RWPE1 (cell line): ENCODE results near the gene SFMBT2.

Source experiments
- CTCF ChIA-PET: fragments of 350-600 bp; sonication (Branson Sonifier 250); formaldehyde crosslinking; extraction: SDS; loops from one replicate; lab custom pipeline; 2021; lab: Yijun Ruan, JAX
- POLR2A ChIA-PET: fragments of 400-600 bp; formaldehyde crosslinking; extraction: SDS; loops from one replicate; lab custom pipeline; 2020; ENCODE audit warnings: antibody characterized with exemption; ENCODE audit not compliant: low non-redundant PET; lab: Yijun Ruan, JAX
- DNase-seq: peaks from one replicate; pipeline ENCODE4 v3.0.0; 2012; ENCODE audit warnings: low spot score
- H3K27ac ChIP-seq: fragments of 450-650 bp; 2 replicates; pipeline ENCODE4 v1.5.1; 2017
- CTCF ChIP-seq: fragments of 450-650 bp; conservative IDR thresholded peaks from 2 replicates; pipeline ENCODE4 v1.5.1; 2017; ENCODE audit warnings: low read depth, mild to moderate bottlenecking

The SFMBT2 gene

DNA sequence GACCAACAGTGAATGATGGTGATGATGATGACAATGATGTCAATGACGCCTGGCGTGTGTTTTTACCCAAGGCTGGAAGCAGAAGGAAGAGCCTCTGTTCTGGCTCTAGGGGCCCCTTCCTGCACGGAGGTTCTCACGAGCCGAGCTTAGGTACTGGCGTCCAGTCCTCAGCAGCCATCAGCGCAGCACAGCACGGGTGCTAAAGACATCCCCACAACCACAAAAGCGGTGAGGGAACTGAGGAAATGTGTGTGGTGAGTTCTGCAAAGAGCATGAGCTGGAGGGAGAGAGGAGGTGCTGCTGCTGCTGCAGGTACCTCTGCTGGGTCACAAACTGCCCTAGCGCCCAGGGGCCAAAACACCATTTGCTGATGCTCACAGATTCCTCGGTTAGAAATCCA is 81.6 kb downstream of the SFMBT2 start:
- ChIA-PET POLR2A (no interaction called here), CTCF (interaction anchor here (0.8 kb wide), 1 partner anchor 684 kb away, joined by 3 read pairs; no protein-coding TSS in a partner anchor)
- DNase-seq, result no peak
- H3K27ac ChIP-seq, result no peak overlapping the region
- TF ChIP-seq CTCF, result no peak

DNA sequence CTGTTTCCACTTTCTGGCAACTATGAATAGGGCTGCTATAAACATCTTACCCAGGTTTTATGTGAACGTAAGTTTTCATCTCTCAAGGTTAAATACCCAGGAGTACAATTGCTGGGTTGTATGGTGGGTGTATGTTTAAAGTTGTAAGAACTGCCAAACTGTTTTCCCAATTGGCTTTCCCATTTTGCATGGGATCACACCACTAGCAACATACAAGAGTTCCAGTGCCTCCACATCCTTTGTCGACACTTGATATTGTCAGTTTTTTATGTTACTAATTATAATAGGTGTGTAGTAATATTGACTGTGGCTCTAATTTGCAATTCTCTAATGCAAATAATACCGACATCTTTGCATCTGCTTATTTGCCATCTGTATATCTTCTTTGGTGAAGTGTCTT is 82.9 kb downstream of the SFMBT2 start:
- H3K27ac ChIP-seq, result no peak overlapping the region
- no peak for TF ChIP-seq CTCF
- POLR2A ChIA-PET, result no interaction called here
- DNase-seq, result no peak
- CTCF ChIA-PET, result no interaction called here

GRCh38 chr10:7322623-7323022 is 88.2 kb downstream of the SFMBT2 start:
- ChIA-PET POLR2A (no interaction called here), CTCF (interaction anchor here (0.9 kb wide), 1 partner anchor 25 kb away, joined by 5 read pairs; no protein-coding TSS in a partner anchor)
- TF ChIP-seq CTCF, result no peak
- H3K27ac ChIP-seq, result no peak overlapping the region
- DNase-seq, result no peak

DNA sequence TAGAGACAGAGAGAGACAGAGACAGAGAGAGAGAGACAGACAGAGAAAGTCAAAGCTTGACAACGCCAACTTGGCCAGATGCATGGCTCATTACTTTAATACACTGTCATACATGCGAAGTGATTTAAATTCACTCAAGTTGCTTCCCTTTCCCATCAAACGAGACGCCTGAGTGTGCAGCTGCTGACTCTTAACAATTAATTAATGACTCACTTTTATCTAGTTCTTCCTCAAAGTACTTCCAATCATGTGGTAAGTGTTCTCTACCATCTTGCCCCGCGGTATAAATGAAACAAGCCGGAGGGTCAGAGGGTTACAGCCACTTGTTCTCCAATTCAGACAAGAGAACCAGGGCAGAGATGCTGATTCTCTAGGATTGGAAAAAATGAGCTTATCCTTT is 90.8 kb downstream of the SFMBT2 start:
- TF ChIP-seq CTCF, result no peak
- CTCF ChIA-PET, result no interaction called here
- POLR2A ChIA-PET, result no interaction called here
- H3K27ac ChIP-seq, result no peak overlapping the region
- DNase-seq, result no peak

GRCh38 chr10:7319632-7320031 is 91.2 kb downstream of the SFMBT2 start:
- POLR2A ChIA-PET, result no interaction called here
- no peak for DNase-seq
- TF ChIP-seq CTCF, result no peak
- no peak overlapping the region for H3K27ac ChIP-seq
- CTCF ChIA-PET, result no interaction called here

DNA sequence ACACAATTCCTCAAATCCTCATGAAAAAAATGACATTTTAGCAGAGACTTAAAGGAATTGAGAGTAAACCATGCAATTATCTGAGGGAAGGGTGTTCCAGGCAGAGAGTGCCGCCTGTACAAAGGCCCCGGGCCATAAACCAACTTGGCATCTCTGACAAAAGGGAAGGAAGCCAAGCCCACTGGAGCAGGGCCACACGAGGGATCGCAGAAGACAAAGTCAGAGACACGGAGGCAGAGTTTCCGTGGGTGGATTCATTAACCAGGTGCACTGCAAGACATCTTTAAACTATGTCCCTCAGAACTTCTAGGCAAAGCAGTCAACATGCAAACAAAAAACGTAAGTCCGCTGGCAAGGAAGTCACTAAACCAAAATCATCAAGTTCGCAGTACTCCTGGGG is 92.0 kb downstream of the SFMBT2 start:
- H3K27ac ChIP-seq, result peak overlapping the region; percentile 37; the same call in 1 of the 2 replicates
- ChIA-PET POLR2A (no interaction called here), CTCF (no interaction called here)
- DNase-seq, result no peak
- no peak for TF ChIP-seq CTCF
